Fibroblast of the aortic adventitia (primary cell): Measurements from ENCODE around the gene ARL6. TPM values are rescaled to one million over a fixed set of nuclear protein-coding genes. Genes with fewer than 3 reads are reported as not detected.
"Not testable (repeated sequence)": the region's sequence is repeated elsewhere in the genome, so short reads cannot be mapped to it uniquely, and the experiment has no call there.

ENCODE experiments used
- DNase-seq: peaks from one replicate; pipeline ENCODE4 v3.0.0-alpha.2; 2010; ENCODE audit warnings: low read depth
- H3K4me3 ChIP-seq: 2 replicates; pipeline ENCODE4 v1.5.1; 2011; ENCODE audit warnings: low read depth, mild to moderate bottlenecking, control low read depth, low read length, moderate library complexity
- CTCF ChIP-seq: IDR thresholded peaks from 2 replicates; pipeline ENCODE4 v1.5.1; 2011; ENCODE audit warnings: mild to moderate bottlenecking, low read length, control low read depth, inconsistent platforms; ENCODE audit not compliant: insufficient read depth
- total RNA-seq: library from RNA; depleted of rRNA; stranded (reverse); fragments of >200 nt; gene quantifications from 2 replicates; pipeline ENCODE4 v1.2.3, GENCODE V29; 2012; ENCODE audit warnings: low replicate concordance

ARL6 gene
- total RNA-seq, 1 donor: 13.9 TPM

DNA sequence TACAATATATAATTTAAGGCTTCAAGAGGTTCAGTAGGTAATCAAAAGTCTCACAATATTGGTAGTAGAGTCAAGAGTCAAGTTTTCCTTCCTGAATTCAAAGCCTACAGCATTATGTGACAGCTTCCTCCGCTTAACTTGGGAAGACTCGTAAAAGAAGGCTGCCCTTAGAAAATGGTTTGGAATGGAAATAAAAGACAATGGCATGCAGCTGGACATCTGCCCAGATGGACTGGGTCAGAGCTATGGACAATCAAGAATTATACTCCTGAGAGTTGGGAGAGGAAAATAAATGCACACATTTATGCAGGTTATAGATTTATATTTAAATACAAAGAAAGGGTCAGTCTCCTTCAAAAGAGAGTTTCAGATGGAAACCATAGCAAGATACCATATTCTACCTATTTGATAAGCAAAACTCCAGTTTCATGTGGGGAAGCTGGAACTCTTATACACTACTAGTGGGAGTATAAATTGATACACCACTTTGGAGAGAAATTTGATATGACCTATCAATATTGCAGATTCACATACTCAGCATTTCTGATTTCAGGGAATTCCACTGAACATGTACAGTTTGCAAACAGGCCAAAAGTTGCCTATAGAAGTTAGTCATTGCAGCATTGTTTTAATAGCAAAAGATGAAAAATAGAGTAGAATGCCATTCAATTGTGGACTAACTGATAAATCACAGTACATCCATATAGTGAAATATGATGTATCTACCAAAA is 63.3 kb downstream of the ARL6 start:
- peak; percentile 31 for DNase-seq
- H3K4me3 ChIP-seq: no peak overlapping the region
- no peak for TF ChIP-seq CTCF

- no peak for DNase-seq
- no peak overlapping the region for H3K4me3 ChIP-seq
- no peak for TF ChIP-seq CTCF
Measured at GRCh38 chr3:97829198-97829597, 64.6 kb downstream of the ARL6 start.

- DNase-seq: peak; percentile 27
- no peak for TF ChIP-seq CTCF
Measured at GRCh38 chr3:97830638-97831037, 66.1 kb downstream of the ARL6 start.

DNA sequence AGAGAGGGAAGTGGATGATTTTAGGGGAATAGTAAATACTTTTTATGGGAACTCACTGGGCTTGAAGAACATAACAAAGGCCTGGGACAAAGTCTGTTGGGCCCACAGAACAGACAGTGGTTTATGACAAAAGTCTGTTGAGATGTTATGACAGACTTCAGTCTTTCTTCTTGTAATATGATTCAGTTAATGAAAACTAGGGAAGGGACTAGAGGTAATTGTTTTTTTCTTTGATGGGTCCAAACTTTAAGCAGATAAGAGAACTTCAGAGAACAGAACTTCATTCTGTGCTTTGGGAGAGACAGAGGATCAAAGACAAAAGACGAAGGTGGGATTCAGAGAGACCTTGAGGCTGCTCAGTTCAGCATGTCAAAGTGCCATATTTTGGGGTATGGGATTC is 66.6 kb downstream of the ARL6 start:
- TF ChIP-seq CTCF: no peak

More at GRCh38 chr3:97830638-97831037, 66.1 kb downstream of the ARL6 start:
- H3K4me3 ChIP-seq: no peak overlapping the region

DNA sequence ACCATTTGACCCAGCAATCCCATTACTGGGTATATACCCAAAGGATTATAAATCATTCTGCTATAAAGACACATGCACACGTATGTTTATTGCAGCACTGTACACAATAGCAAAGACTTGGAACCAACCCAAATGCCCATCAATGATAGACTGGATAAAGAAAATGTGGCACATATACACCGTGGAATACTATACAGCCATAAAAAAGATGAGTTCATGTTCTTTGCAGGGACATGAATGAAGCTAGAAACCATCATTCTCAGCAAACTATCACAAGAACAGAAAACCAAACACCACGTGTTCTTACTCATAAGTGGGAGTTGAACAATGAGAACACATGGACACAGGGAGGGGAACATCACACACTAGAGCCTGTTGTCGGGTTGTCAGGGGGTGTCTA is 68.6 kb downstream of the ARL6 start:
- H3K4me3 ChIP-seq, DNase-seq: not testable (repeated sequence)

More for the DNA sequence above, 66.6 kb downstream of the ARL6 start:
- DNase-seq: no peak
- no peak overlapping the region for H3K4me3 ChIP-seq

DNA sequence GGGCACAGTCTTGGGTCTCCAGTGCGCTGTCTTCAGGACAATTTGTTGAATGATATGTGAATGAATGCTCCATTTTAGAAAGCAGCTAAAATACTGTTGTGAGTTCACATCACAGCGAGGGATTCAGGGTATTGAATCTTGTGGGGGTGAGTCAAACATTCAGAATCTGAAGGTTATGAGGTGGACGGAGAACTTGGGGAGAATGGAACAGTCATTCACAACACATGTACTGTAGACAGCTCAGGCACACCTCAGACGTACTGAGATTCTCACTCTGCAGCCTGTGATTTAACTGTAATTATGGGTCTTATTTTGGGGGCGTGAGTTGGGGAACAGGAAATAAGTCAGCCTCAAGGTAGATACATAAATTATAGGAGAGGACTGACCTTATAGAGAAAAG is 71.2 kb downstream of the ARL6 start:
- TF ChIP-seq CTCF: no peak
- DNase-seq: no peak

DNA sequence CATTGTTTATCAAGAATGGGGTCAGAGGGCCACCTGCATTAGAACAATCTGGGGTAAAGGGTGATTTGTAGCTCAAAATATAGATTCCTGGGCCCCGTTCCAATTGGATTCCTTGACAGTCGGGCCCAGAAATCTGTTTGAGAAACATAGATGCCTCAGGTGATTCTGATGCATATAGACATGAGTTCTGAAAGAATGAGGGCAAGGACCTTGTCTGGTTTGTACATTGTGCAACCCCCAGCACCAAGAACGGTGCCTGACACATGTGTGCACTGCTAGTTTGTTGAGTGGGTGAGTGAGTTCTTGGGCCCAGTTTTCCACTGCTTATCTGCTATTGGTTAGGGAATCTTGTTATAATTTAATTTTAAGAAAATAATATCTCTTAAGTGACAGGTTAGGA is 73.8 kb downstream of the ARL6 start:
- TF ChIP-seq CTCF: no peak
- no peak for DNase-seq
- no peak overlapping the region for H3K4me3 ChIP-seq

More for the DNA sequence above, 71.2 kb downstream of the ARL6 start:
- H3K4me3 ChIP-seq: no peak overlapping the region
